ENCODE data around the gene RASSF1.
A peak's percentile ranks its signal among the peaks of the same experiment; 100 is the strongest.

The RASSF1 gene

GRCh38 chr3:50319894-50320625, 20.6 kb downstream of the RASSF1 start:
- peaks cover 41% of the 10 kb centered on the region for H3K4me1 Mint-ChIP-seq
- TF ChIP-seq, protein P1, sequence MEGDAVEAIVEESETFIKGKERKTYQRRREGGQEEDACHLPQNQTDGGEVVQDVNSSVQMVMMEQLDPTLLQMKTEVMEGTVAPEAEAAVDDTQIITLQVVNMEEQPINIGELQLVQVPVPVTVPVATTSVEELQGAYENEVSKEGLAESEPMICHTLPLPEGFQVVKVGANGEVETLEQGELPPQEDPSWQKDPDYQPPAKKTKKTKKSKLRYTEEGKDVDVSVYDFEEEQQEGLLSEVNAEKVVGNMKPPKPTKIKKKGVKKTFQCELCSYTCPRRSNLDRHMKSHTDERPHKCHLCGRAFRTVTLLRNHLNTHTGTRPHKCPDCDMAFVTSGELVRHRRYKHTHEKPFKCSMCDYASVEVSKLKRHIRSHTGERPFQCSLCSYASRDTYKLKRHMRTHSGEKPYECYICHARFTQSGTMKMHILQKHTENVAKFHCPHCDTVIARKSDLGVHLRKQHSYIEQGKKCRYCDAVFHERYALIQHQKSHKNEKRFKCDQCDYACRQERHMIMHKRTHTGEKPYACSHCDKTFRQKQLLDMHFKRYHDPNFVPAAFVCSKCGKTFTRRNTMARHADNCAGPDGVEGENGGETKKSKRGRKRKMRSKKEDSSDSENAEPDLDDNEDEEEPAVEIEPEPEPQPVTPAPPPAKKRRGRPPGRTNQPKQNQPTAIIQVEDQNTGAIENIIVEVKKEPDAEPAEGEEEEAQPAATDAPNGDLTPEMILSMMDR (IDR thresholded peaks at IDR 0.05; ENCODE audit: unreplicated experiment in 3 of 3), result no peak
- H3K36me3 Mint-ChIP-seq (ENCODE audit: low read depth), result peaks cover 41% of the 10 kb centered on the region
- no peaks in the 10 kb centered on the region for H3K9me3 Mint-ChIP-seq
- peak overlapping the region; percentile 99 for H3K27ac Mint-ChIP-seq
- peak overlapping the region; percentile 93 to 99 (median 99) for H3K4me3 Mint-ChIP-seq
- H3K27me3 Mint-ChIP-seq (ENCODE audit: low read depth), result no peaks in the 10 kb centered on the region

- no peaks in the 10 kb centered on the region for H3K9me3 Mint-ChIP-seq
- TF ChIP-seq, protein P1 (IDR thresholded peaks at IDR 0.05; ENCODE audit: unreplicated experiment in 3 of 3), result no peak
- H3K27ac Mint-ChIP-seq, result peak overlapping the region; percentile 82 to 99 (median 99)
- H3K4me3 Mint-ChIP-seq, result peak overlapping the region; percentile 93 to 99 (median 99)
- peaks cover 33% of the 10 kb centered on the region for H3K4me1 Mint-ChIP-seq
- H3K27me3 Mint-ChIP-seq (ENCODE audit: low read depth), result no peaks in the 10 kb centered on the region
- peaks cover 43% of the 10 kb centered on the region for H3K36me3 Mint-ChIP-seq (ENCODE audit: low read depth)
These were observed 21.3 kb downstream of the RASSF1 start for GRCh38 chr3:50319181-50319893.

GRCh38 chr3:50318615-50319014, 22.0 kb downstream of the RASSF1 start:
- no peaks in the 10 kb centered on the region for H3K27me3 Mint-ChIP-seq (ENCODE audit: low read depth)
- peaks cover 33% of the 10 kb centered on the region for H3K4me1 Mint-ChIP-seq
- peaks cover 50% of the 10 kb centered on the region for H3K36me3 Mint-ChIP-seq (ENCODE audit: low read depth)
- peak overlapping the region; percentile 76 to 99 (median 93) for H3K4me3 Mint-ChIP-seq
- TF ChIP-seq, protein P1 (IDR thresholded peaks at IDR 0.05; ENCODE audit: unreplicated experiment in 3 of 3), result no peak
- peaks cover 6% of the 10 kb centered on the region for H3K9me3 Mint-ChIP-seq
- H3K27ac Mint-ChIP-seq, result peak overlapping the region; percentile 35 to 99 (median 59)

- H3K9me3 Mint-ChIP-seq, result peaks cover 7% of the 10 kb centered on the region
- H3K4me3 Mint-ChIP-seq, result peak overlapping the region; percentile 76 to 99 (median 93)
- H3K36me3 Mint-ChIP-seq (ENCODE audit: low read depth), result peaks cover 54% of the 10 kb centered on the region
- no peaks in the 10 kb centered on the region for H3K27me3 Mint-ChIP-seq (ENCODE audit: low read depth)
- peak overlapping the region in 2 of 3 experiments; percentile 59 to 99 for H3K27ac Mint-ChIP-seq
- TF ChIP-seq, protein P1 (IDR thresholded peaks at IDR 0.05; ENCODE audit: unreplicated experiment in 3 of 3), result no peak
- peaks cover 32% of the 10 kb centered on the region for H3K4me1 Mint-ChIP-seq
These were observed 22.5 kb downstream of the RASSF1 start for GRCh38 chr3:50318163-50318562.

DNA sequence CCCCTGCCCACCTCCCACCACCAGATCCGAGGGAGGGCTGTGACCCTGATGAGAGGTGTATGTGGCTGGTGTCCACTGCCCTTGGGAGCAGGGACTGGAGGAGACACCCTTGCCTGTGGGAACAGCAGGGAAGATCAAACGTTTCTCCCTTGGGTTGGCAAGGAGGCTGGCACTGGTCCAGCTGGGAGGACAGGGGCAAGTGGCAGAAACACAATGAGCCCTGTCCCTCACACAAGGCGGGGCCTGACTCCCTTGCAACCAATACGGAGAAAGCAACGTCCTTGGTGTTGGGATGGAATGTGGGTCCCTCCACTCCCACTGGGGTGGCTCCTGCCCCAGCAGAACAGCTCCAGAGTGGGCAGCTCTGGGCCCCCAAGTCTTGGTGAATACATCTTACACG, 23.3 kb downstream of the RASSF1 start:
- Mint-ChIP-seq H3K36me3 (ENCODE audit: low read depth) (peaks cover 56% of the 10 kb centered on the region), H3K9me3 (peaks cover 7% of the 10 kb centered on the region), H3K4me1 (peaks cover 28% of the 10 kb centered on the region), H3K4me3 (peak overlapping the region; percentile 24 to 62 (median 61)), H3K27ac (peak overlapping the region in 2 of 3 experiments; percentile 25 to 51), H3K27me3 (ENCODE audit: low read depth) (no peaks in the 10 kb centered on the region)
- TF ChIP-seq, protein P1 (IDR thresholded peaks at IDR 0.05; ENCODE audit: unreplicated experiment in 3 of 3), result no peak
